HG03460 (cell line): ENCODE measurements around the gene TOM1L2.
"Not testable (repeated sequence)": the region's sequence is repeated elsewhere in the genome, so short reads cannot be mapped to it uniquely, and the experiment has no call there.

Experiments
- ATAC-seq: cut with Tn5 transposase; IDR thresholded peaks from one replicate; pipeline ENCODE4 v1.9.1; 2021; ENCODE audit not compliant: unreplicated experiment

Gene TOM1L2

GRCh38 chr17:17995887-17996286, 23.7 kb upstream of the TOM1L2 start:
- not testable (repeated sequence) for ATAC-seq

- ATAC-seq, result no peak
Measured at GRCh38 chr17:17994271-17995069, 22.3 kb upstream of the TOM1L2 start.

GRCh38 chr17:17993852-17994251, 21.7 kb upstream of the TOM1L2 start:
- no peak for ATAC-seq

GRCh38 chr17:17993366-17993765, 21.2 kb upstream of the TOM1L2 start:
- no peak for ATAC-seq

GRCh38 chr17:17990282-17990681, 18.1 kb upstream of the TOM1L2 start:
- ATAC-seq, result no peak

- ATAC-seq, result no peak
Measured at GRCh38 chr17:17989618-17990017, 17.4 kb upstream of the TOM1L2 start.

GRCh38 chr17:17989081-17989480, 16.9 kb upstream of the TOM1L2 start:
- ATAC-seq, result no peak

GRCh38 chr17:17988427-17988945, 16.3 kb upstream of the TOM1L2 start:
- no peak for ATAC-seq

GRCh38 chr17:17987901-17988300, 15.7 kb upstream of the TOM1L2 start:
- ATAC-seq, result no peak

- ATAC-seq, result no peak
Measured at GRCh38 chr17:17987187-17987896, 15.1 kb upstream of the TOM1L2 start.

GRCh38 chr17:17985555-17985954, 13.4 kb upstream of the TOM1L2 start:
- ATAC-seq, result no peak

- ATAC-seq, result no peak
Measured at GRCh38 chr17:17985153-17985552, 13.0 kb upstream of the TOM1L2 start.

GRCh38 chr17:17983776-17984175, 11.6 kb upstream of the TOM1L2 start:
- ATAC-seq, result no peak

- no peak for ATAC-seq
Measured at GRCh38 chr17:17983376-17983775, 11.2 kb upstream of the TOM1L2 start.

- no peak for ATAC-seq
Measured at GRCh38 chr17:17982801-17983200, 10.6 kb upstream of the TOM1L2 start.

GRCh38 chr17:17981330-17981729, 9.1 kb upstream of the TOM1L2 start:
- no peak for ATAC-seq

GRCh38 chr17:17979778-17980177, 7.6 kb upstream of the TOM1L2 start:
- no peak for ATAC-seq

- ATAC-seq, result no peak
Measured at GRCh38 chr17:17978481-17979424, 6.6 kb upstream of the TOM1L2 start.

- no peak for ATAC-seq
Measured at GRCh38 chr17:17976931-17977570, 4.9 kb upstream of the TOM1L2 start.

- no peak for ATAC-seq
Measured at GRCh38 chr17:17975436-17975835, 3.2 kb upstream of the TOM1L2 start.

GRCh38 chr17:17972952-17973254, 703 bp upstream of the TOM1L2 start:
- no peak for ATAC-seq
